ENCODE measurements around the gene KLHL36.
"Not testable (repeated sequence)": the region's sequence is repeated elsewhere in the genome, so short reads cannot be mapped to it uniquely, and the experiment has no call there.

Gene KLHL36

DNA sequence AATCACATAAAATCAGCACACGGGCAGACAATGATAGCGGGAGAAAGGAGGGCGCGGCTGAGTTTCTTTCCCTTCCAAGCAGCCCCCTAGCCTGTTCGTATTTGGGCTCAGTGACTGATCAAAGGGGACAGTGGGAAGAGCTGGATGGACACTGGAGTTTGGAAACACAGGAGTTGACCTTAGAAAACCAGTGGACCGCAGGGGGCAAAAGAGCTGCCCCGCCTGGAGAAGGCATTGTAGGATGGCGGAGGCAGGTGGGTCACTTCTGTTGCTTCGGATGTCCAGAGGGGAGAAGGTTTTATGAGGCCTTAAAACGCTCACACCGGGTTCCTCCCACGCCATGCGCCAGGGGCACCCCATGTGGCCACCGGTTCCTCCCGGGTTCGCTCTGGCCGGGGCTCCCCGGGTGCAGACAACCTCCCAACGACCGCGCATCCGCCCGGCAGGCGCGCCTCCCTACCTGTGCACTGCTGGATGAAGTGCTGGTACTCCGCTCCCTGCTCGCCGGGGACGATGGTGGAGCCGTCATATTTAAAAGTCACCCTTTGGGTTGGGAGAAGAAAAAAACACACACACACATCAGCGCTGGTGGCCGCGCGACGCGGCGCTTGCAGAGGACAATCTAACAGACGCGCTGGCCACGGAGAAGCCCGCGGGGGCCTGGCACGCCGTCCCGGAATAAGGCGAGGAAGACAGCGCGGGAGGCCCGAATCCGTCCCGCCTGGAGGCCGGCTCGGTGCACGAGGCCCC, 31.1 kb upstream of the KLHL36 start:
- DNase-seq, result peak; percentile 71 to 74

- peak; percentile 96 to 97 for DNase-seq
Measured at GRCh38 chr16:84617791-84618580, 30.3 kb upstream of the KLHL36 start, which contains the start of gene COTL1. Gene COTL1, minus strand, starts transcription at chr16:84618078. Its CDS starts 164 bp downstream, at chr16:84617914.

DNA sequence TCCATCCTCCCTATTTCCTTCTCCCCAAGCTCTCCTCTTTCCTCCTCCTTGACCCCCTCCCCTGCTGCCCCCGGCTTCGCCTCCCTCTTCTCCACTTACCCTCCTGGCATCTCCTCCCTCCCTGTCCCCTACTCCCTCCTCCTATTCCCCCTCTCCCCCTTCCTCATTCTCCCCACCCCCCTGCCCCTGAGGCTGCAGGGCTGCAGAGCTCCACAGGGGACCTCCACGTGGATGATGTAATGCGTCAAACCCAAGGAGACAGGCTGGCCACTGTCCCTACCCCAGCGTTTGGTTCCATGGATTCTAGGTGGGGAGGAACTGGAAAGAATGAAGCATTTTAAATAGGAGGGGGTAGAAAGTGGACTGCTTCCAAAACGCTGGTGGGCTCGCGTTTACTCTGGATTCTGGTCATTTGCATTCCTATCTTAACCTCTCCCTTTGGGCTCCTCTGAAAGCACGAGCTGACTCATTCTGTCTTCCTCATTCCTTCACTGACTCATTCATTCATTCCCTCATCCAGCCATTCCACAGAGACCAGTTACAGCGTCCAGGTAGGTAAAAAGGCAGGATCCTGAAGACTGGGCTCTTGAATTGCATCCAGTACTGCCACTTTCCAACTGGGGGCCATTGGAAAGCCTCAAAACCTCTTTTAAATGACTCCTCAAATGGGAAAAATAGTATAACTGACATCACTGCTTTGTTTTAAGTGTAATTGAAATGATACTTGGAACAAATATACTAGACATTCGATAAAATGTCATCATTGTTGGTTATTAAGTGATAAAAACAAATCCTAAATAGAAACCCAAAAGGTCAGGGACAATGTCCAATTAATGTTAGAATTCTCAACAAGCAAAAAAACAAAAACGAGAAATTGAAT, 29.5 kb upstream of the KLHL36 start:
- DNase-seq, result no peak

- DNase-seq, result not testable (repeated sequence)
Measured at GRCh38 chr16:84620913-84621312, 27.4 kb upstream of the KLHL36 start.

DNA sequence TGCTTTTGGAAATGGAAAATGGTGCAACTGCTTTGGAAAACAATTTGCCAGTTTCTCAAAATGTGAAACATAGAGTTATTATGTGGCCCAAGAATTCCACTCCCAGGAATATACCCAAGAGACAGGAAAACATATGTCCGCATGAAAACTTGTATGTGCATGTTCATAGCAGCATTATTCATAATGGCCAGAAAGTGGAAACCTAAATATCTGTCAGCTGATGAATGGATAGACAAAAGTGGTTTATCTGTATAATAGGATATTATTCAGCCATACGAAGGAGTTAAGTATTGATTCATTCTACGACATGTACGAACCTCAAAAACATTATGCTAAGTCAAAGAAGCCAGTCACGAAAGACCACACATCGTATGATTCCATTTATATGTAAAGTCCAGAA, 22.8 kb upstream of the KLHL36 start:
- DNase-seq, result no peak

DNA sequence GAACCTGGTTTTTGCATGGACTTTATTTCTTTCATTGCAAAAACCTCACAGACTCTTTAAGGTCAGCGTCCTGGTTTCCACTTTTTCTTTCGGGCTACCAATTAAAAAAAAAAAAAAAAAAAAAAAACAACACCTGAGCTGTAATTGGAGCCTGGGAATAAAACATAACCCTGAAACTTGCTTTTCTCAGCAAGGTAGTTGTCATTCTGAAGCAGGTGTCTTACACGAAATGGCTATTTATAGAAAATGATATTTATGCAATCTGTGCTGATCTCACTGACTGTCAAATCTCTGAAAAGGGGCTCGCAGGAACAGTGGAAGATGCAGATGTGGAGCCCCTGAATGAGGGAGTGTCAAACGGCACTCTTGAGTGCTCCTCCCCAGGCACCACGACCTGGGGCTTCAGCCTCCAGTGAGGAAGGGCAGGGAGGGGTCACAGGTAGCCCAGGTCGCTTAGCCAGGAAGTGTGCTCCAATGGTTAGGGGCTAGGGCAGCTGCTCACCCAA, 20.0 kb upstream of the KLHL36 start:
- DNase-seq, result no peak

DNA sequence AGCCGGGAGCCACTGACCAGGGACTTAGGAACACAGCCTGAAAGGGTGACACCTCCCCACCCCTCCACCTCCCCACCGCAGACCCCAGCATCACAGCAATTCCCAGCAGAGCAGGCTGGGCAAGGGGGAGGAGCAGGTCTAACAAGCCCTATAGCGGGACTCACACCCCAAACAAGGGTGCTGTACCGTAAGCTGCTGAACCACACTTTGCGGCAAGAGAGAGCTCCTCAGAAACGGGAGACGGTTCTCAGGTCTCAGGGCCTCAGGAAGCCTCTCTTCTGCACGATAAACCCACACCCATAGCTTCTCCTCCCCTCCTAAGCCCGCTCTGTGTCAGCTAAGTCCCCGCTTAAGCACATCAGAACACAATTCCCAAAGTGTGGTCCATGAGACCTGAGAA, 18.7 kb upstream of the KLHL36 start:
- no peak for DNase-seq

DNA sequence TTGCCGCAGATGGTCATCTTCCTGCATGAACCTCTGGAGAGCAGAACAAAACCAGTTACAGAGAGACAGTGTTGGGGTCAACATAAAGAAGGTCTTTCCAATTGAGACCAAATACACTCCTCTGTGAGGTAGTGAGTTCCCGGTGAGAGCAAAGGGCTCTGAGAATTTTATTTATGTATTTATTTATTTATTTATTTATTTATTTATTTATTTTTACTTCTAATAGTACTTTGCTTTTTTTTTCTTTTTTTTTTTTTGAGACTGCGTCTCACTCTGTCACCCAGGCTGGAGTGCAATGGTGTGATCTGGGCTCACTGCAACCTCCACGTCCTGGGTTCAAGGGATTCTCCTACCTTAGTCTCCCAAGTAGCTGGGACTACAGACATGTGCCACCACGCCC, 18.3 kb upstream of the KLHL36 start:
- DNase-seq, result no peak

- no peak for DNase-seq
Measured at GRCh38 chr16:84630446-84631152, 17.7 kb upstream of the KLHL36 start.

- DNase-seq, result no peak
Measured at GRCh38 chr16:84631153-84631466, 17.2 kb upstream of the KLHL36 start.

- no peak for DNase-seq
Measured at GRCh38 chr16:84631886-84632285, 16.4 kb upstream of the KLHL36 start.

- not testable (repeated sequence) for DNase-seq
Measured at GRCh38 chr16:84632862-84633261, 15.4 kb upstream of the KLHL36 start.

GRCh38 chr16:84633622-84634021, 14.7 kb upstream of the KLHL36 start:
- DNase-seq, result no peak

DNA sequence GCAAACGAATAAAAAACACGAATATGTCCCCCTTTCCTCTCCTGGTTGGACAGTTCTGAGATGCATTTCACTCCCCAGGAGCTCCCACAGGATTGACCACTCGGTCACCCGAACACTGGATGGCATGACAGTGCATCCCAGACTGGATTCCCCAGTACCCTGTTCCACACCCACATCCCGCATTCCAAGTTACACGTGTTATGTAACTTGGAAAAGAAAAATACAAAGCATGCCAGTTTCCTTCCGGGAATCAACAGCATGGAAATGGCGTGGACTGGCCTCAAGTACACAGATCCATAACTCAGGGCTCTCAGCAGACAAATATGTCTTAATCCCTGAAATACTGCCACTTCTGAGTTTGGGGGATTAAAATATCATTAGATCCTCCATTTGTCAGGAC, 12.6 kb upstream of the KLHL36 start:
- DNase-seq, result no peak

DNA sequence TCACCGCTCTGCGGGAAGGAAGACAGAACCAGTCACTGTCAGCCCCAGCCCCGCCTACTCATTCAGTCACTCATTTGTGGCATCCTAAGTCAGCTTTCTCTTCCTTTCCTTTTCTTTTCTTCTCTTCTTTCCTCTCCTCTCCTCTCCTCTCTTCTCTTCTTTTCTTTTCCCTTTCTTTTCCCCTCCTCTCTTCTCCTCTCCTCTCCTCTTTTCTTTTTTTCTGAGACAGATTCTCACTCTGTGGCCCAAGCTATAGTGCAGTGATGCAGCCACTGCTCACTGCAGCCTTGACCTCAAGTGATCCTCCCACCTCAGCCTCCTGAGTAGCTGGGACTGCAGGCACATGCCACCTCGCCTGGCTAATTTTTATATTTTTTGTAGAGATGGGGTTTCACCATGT, 10.6 kb upstream of the KLHL36 start:
- no peak for DNase-seq

- no peak for DNase-seq
Measured at GRCh38 chr16:84638231-84638806, 10.0 kb upstream of the KLHL36 start.

DNA sequence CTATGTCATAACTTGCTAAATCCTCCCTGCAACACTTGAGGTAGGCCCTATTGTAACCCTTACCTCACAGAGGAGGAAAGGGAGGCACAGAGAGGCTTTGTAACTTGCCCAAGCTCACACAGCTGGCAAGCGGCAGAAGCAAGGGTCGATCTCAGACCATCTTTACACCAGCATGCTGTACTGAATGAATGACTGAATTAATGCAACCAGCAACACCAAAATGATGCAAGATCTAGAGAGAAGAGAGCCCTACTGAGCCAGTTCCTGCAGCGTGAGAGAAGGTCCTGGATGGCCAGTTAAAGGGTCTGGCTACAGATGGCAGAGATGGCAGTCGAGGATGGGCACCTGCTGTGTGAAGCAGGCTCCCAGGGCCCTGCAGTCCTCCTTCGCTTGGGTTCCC, 8.2 kb upstream of the KLHL36 start:
- no peak for DNase-seq

GRCh38 chr16:84641643-84642358, 6.5 kb upstream of the KLHL36 start:
- DNase-seq, result no peak

DNA sequence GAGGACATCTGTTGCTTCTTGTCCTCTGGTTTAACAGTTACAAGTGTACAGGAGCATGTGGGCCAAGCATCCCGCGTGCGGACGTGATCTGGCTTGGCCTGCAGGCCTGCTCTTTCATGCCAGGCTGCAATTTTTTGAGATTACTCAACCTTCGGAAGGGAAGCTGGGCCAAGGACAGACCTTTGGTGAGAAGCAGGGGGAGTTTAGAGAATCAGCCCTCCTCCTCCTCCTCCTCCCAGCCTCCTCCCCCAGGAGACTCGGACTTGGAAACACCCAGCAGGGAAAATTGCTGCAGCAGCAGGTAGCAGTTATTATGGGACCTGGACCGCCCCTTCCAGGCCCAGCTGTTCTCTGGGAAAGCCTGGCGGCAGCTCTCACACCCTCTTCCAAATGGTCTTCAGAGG, 5.1 kb upstream of the KLHL36 start:
- DNase-seq, result no peak

GRCh38 chr16:84643674-84644073, 4.6 kb upstream of the KLHL36 start:
- DNase-seq, result no peak

Measured in activated T-cell treated with anti-CD3 and anti-CD28 coated beads, Interleukin-2, amount 50 U/mL, for 48 hours (primary cell).